GM12865 (cell line): ENCODE measurements around the gene GRK1.
"Not testable (repeated sequence)": the region's sequence is repeated elsewhere in the genome, so short reads cannot be mapped to it uniquely, and the experiment has no call there.

Experiments
- DNase-seq: peaks from one replicate; pipeline ENCODE4 v3.0.0; 2010; ENCODE audit warnings: low read depth
- H3K4me3 ChIP-seq: 2 replicates; pipeline ENCODE4 v1.5.1; 2011; ENCODE audit warnings: mild to moderate bottlenecking, low read depth, low read length, control low read depth
- CTCF ChIP-seq: IDR thresholded peaks from 2 replicates; pipeline ENCODE4 v1.5.1; 2011; ENCODE audit warnings: low read length, control low read depth, low read depth, inconsistent platforms; ENCODE audit not compliant: insufficient read depth; ENCODE audit errors: missing control alignments

The GRK1 gene

GRCh38 chr13:113622791-113623490, 44.1 kb upstream of the GRK1 start:
- H3K4me3 ChIP-seq, result no peak overlapping the region
- no peak for TF ChIP-seq CTCF
- no peak for DNase-seq

- H3K4me3 ChIP-seq, result no peak overlapping the region
- no peak for DNase-seq
- TF ChIP-seq CTCF, result no peak
Observed at GRCh38 chr13:113623491-113624234, 43.4 kb upstream of the GRK1 start.

GRCh38 chr13:113624235-113624587, 42.8 kb upstream of the GRK1 start:
- TF ChIP-seq CTCF, result no peak
- no peak overlapping the region for H3K4me3 ChIP-seq
- DNase-seq, result no peak

GRCh38 chr13:113624640-113625304, 42.2 kb upstream of the GRK1 start:
- not testable (repeated sequence) for DNase-seq

GRCh38 chr13:113625965-113626721, 40.9 kb upstream of the GRK1 start:
- DNase-seq, result no peak
- TF ChIP-seq CTCF, result no peak

More at GRCh38 chr13:113624640-113625304, 42.2 kb upstream of the GRK1 start:
- not testable (repeated sequence) for H3K4me3 ChIP-seq

GRCh38 chr13:113627136-113627535, 39.9 kb upstream of the GRK1 start:
- DNase-seq, result no peak
- H3K4me3 ChIP-seq, result no peak overlapping the region
- TF ChIP-seq CTCF, result no peak

More at GRCh38 chr13:113625965-113626721, 40.9 kb upstream of the GRK1 start:
- H3K4me3 ChIP-seq, result no peak overlapping the region
